GM23338 (cell line): ENCODE results near the gene CCDC194. TPM values are rescaled to one million over a fixed set of nuclear protein-coding genes. Genes with fewer than 3 reads are reported as not detected.

Experiments used
- ATAC-seq: fragments of 200-7000 bp; cut with Tn5 transposase; 3 replicates; pipeline ENCODE4 v1.9.1; 2020
- DNase-seq: peaks from one replicate; pipeline ENCODE4 v3.0.0-alpha.2; 2015; ENCODE audit warnings: low spot score
- H2AFZ ChIP-seq: fragments of 200-600 bp; sonication (generic); 2 replicates; pipeline ENCODE4 v1.8.0; 2016; ENCODE audit warnings: antibody characterized with exemption, mild to moderate bottlenecking, moderate library complexity
- H3F3A ChIP-seq: fragments of 200-600 bp; sonication (generic); replicated peaks from 2 replicates; pipeline ENCODE4 v1.8.0; 2017; ENCODE audit warnings: antibody characterized with exemption, mixed run types, low read depth
- H3K27ac ChIP-seq: fragments of 200-600 bp; sonication (generic); 2 replicates; pipeline ENCODE4 v1.6.1; 2016; ENCODE audit warnings: low read depth
- H3K27me3 ChIP-seq: fragments of 200-600 bp; sonication (generic); 2 replicates; pipeline ENCODE4 v1.8.0; 2016; ENCODE audit warnings: mild to moderate bottlenecking, mixed run types, moderate library complexity; ENCODE audit not compliant: insufficient read depth
- H3K36me3 ChIP-seq: fragments of 200-600 bp; sonication (generic); 2 replicates; pipeline ENCODE4 v1.8.0; 2016; ENCODE audit warnings: mild to moderate bottlenecking; ENCODE audit not compliant: insufficient read depth
- H3K4me1 ChIP-seq: fragments of 200-600 bp; sonication (generic); 2 replicates; pipeline ENCODE4 v1.8.0; 2016; ENCODE audit warnings: mild to moderate bottlenecking, moderate library complexity; ENCODE audit not compliant: insufficient read depth
- H3K4me2 ChIP-seq: fragments of 200-600 bp; sonication (generic); 2 replicates; pipeline ENCODE4 v1.7.1; 2017; ENCODE audit warnings: mixed run types
- H3K4me3 ChIP-seq: fragments of 200-600 bp; sonication (generic); 2 replicates; pipeline ENCODE4 v1.6.1; 2016; ENCODE audit warnings: mixed run types
- H3K79me2 ChIP-seq: fragments of 200-600 bp; sonication (generic); replicated peaks from 2 replicates; pipeline ENCODE4 v1.8.0; 2017; ENCODE audit warnings: mild to moderate bottlenecking; ENCODE audit not compliant: insufficient read depth
- H3K9me2 ChIP-seq: fragments of 200-600 bp; sonication (generic); 2 replicates; pipeline ENCODE4 v1.8.0; 2017; ENCODE audit not compliant: insufficient read depth
- H4K20me1 ChIP-seq: fragments of 200-600 bp; sonication (generic); replicated peaks from 2 replicates; pipeline ENCODE4 v1.8.0; 2017; ENCODE audit warnings: mild to moderate bottlenecking; ENCODE audit not compliant: insufficient read depth
- H3K27ac Mint-ChIP-seq: 2 replicates; pipeline ENCODE4 v1.8.0; 2020; ENCODE audit warnings: inconsistent platforms, mild to moderate bottlenecking, moderate library complexity, mixed read lengths
- H3K27me3 Mint-ChIP-seq: 3 replicates; pipeline ENCODE4 v1.8.0; 2022; ENCODE audit warnings: low read depth, mild to moderate bottlenecking, moderate library complexity, mixed read lengths, inconsistent platforms; ENCODE audit not compliant: insufficient read depth, poor library complexity
- H3K36me3 Mint-ChIP-seq: 3 replicates; pipeline ENCODE4 v1.8.0; 2021; ENCODE audit warnings: low read depth, mild to moderate bottlenecking, inconsistent platforms, moderate library complexity, mixed read lengths
- H3K4me1 Mint-ChIP-seq: 3 replicates; pipeline ENCODE4 v1.8.0; 2020; ENCODE audit warnings: mild to moderate bottlenecking, inconsistent platforms, mixed read lengths
- H3K4me3 Mint-ChIP-seq: 3 replicates; pipeline ENCODE4 v1.8.0; 2021; ENCODE audit warnings: moderate library complexity, mild to moderate bottlenecking, inconsistent platforms, mixed read lengths
- H3K9me3 Mint-ChIP-seq: 3 replicates; pipeline ENCODE4 v1.8.0; 2020; ENCODE audit warnings: moderate library complexity, mild to moderate bottlenecking, inconsistent platforms, mixed read lengths
- CREB1 ChIP-seq: fragments of 250-450 bp; sonication (Bioruptor Pico); IDR thresholded peaks from 2 replicates; pipeline ENCODE4 v1.5.0; 2020; ENCODE audit warnings: low read depth, mild to moderate bottlenecking, moderate library complexity
- CTCF ChIP-seq, 2 experiments: fragments of 200-600 bp in 1 of 2; sonication (generic) in 1 of 2; conservative IDR thresholded peaks; 2 replicates each; pipeline versions ENCODE4 v1.5.1 to v1.6.1; 2016 to 2017; ENCODE audit warnings: antibody characterized with exemption in 2 of 2, low read depth in 2 of 2, mild to moderate bottlenecking in 2 of 2, moderate library complexity in 1 of 2
- ETS1 ChIP-seq: IDR thresholded peaks from 2 replicates; pipeline ENCODE4 v1.6.1; 2016; ENCODE audit warnings: antibody characterized with exemption
- EZH2 ChIP-seq: fragments of 200-600 bp; sonication (generic); IDR thresholded peaks from one replicate; pipeline ENCODE4 v1.8.0; 2017; ENCODE audit warnings: antibody characterized with exemption, mild to moderate bottlenecking, low read depth; ENCODE audit not compliant: unreplicated experiment
- EZH2phosphoT487 ChIP-seq: fragments of 200-600 bp; sonication (generic); IDR thresholded peaks from one replicate; pipeline ENCODE4 v1.8.1; 2018; ENCODE audit warnings: antibody characterized with exemption; ENCODE audit not compliant: unreplicated experiment
- JUNB ChIP-seq: IDR thresholded peaks from one replicate; pipeline ENCODE4 v1.6.1; 2016; ENCODE audit warnings: antibody characterized with exemption; ENCODE audit not compliant: unreplicated experiment
- POLR2AphosphoS5 ChIP-seq: IDR thresholded peaks from 2 replicates; pipeline ENCODE4 v1.6.1; 2016; ENCODE audit warnings: antibody characterized with exemption, low read depth
- REST ChIP-seq: IDR thresholded peaks from one replicate; pipeline ENCODE4 v1.6.1; 2018; ENCODE audit warnings: antibody characterized with exemption; ENCODE audit not compliant: unreplicated experiment
- STAT1 ChIP-seq: IDR thresholded peaks from one replicate; pipeline ENCODE4 v1.6.1; 2016; ENCODE audit warnings: antibody characterized with exemption; ENCODE audit not compliant: unreplicated experiment
- ZNF114 ChIP-seq: fragments of 250-450 bp; sonication (Bioruptor Pico); IDR thresholded peaks from 2 replicates; pipeline ENCODE4 v1.5.0; 2020; ENCODE audit warnings: mild to moderate bottlenecking, moderate library complexity
- ZNF331 ChIP-seq: fragments of 250-450 bp; sonication (Bioruptor Pico); IDR thresholded peaks from 2 replicates; pipeline ENCODE4 v1.5.0; 2020; ENCODE audit warnings: low read depth, mild to moderate bottlenecking, moderate library complexity
- polyA plus RNA-seq: library from polyadenylated mRNA; unstranded; fragments of >200 nt; fragmentation: Nextera tagmentation; extraction: Ambion mirVana; gene quantifications from 2 replicates; pipeline ENCODE4 v1.2.1, GENCODE V29; 2016
- total RNA-seq: library from RNA; depleted of rRNA; stranded (reverse); fragments of >200 nt; shearing (Covaris generic); gene quantifications from 2 replicates; pipeline ENCODE4 v1.2.3, GENCODE V29; 2014

CCDC194 gene
- total and polyA plus RNA-seq, 2 experiments from 2014 or later, result 0.49 TPM; not detected in 1

- H2AFZ ChIP-seq, result no peak overlapping the region
- TF ChIP-seq ETS1, result no peak
- no peak for TF ChIP-seq ZNF114 (CRISPR knock-in tag)
- TF ChIP-seq EZH2phosphoT487, result no peak
- TF ChIP-seq ZNF331 (CRISPR knock-in tag), result no peak
- no peak for TF ChIP-seq JUNB
- no peak for TF ChIP-seq STAT1
- no peak for TF ChIP-seq REST
- no peak for TF ChIP-seq CREB1
- TF ChIP-seq EZH2, result no peak
- TF ChIP-seq POLR2AphosphoS5, result no peak
- no peak for TF ChIP-seq CTCF (conservative IDR thresholded peaks at IDR 0.05; ENCODE audit: low read depth in 2 of 2)
- peaks cover 6% of the 10 kb centered on the region for H3K36me3 Mint-ChIP-seq
- H3K27me3 Mint-ChIP-seq, result peaks cover 29% of the 10 kb centered on the region
- no peaks in the 10 kb centered on the region for H4K20me1 ChIP-seq
- peak overlapping the region; percentile 46 for H3K4me3 ChIP-seq
- no peaks in the 10 kb centered on the region for H3K9me3 Mint-ChIP-seq
- 0 out of 2 replicates have a peak, but pooled peaks cover 10% of the 10 kb centered on the region for H3F3A ChIP-seq
- H3K27ac ChIP-seq, result no peak overlapping the region
- ATAC-seq (no peak), DNase-seq (no peak)
- H3K4me2 ChIP-seq, result peak overlapping the region; percentile 68
- peaks cover 26% of the 10 kb centered on the region for H3K4me1 Mint-ChIP-seq
- H3K27ac Mint-ChIP-seq, result peak overlapping the region; percentile 95; the same call in 1 of the 2 replicates
- H3K9me2 ChIP-seq, result no peaks in the 10 kb centered on the region
- peak overlapping the region; percentile 86 for H3K4me3 Mint-ChIP-seq
- H3K79me2 ChIP-seq, result no peaks in the 10 kb centered on the region
- H3K27me3 ChIP-seq, result peaks cover 30% of the 10 kb centered on the region
- H3K36me3 ChIP-seq, result no peaks in the 10 kb centered on the region
- H3K4me1 ChIP-seq, result peaks cover 24% of the 10 kb centered on the region
Measured at GRCh38 chr19:17418710-17419109, 24.7 kb upstream of the CCDC194 start.
